ENCODE measurements around the gene MEIS2. TPM values are rescaled to one million over a fixed set of nuclear protein-coding genes. Genes with fewer than 3 reads are reported as not detected.

The MEIS2 gene
- total RNA-seq, 1 donor from 2014 or later = not detected

GRCh38 chr15:36901012-36901411 is 199.3 kb downstream of the MEIS2 start:
- Mint-ChIP-seq H3K4me1 (ENCODE audit: low read depth) (no peaks in the 10 kb centered on the region), H3K27ac (no peak overlapping the region), H3K36me3 (ENCODE audit: low read depth) (no peaks in the 10 kb centered on the region), H3K4me3 (no peak overlapping the region), H3K9me3 (no peaks in the 10 kb centered on the region), H3K27me3 (ENCODE audit: insufficient read depth) (no peaks in the 10 kb centered on the region)
- DNase-seq (ENCODE audit: low spot score) = no peak
- intact Hi-C loops (cut with micrococcal nuclease) = no loop called here

DNA sequence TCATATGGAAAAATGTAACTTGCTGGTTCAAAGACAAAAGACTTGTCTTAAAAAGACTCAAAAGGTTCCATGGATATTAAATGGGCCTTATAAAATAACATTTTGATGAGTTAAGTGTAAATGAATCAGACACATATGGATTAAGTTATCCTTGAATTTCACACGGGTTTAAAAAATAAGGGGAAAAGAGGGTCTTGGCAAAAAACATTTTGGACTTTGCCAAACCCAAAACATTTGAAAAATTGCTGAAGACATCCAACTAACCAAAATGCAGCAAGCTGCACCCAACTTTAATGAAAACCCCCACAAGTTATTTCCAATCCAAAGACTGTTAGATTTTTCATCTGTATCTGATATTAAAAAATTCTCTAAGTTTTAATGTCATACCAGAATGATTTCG is 200.7 kb downstream of the MEIS2 start:
- H3K4me1 Mint-ChIP-seq (ENCODE audit: low read depth) = no peaks in the 10 kb centered on the region
- no peaks in the 10 kb centered on the region for H3K9me3 Mint-ChIP-seq
- no peaks in the 10 kb centered on the region for H3K27me3 Mint-ChIP-seq (ENCODE audit: insufficient read depth)
- no peak overlapping the region for H3K27ac Mint-ChIP-seq
- no peaks in the 10 kb centered on the region for H3K36me3 Mint-ChIP-seq (ENCODE audit: low read depth)
- H3K4me3 Mint-ChIP-seq = no peak overlapping the region
- DNase-seq (ENCODE audit: low spot score) = no peak
- intact Hi-C loops (cut with micrococcal nuclease) = no loop called here

- Mint-ChIP-seq H3K36me3 (ENCODE audit: low read depth) (no peaks in the 10 kb centered on the region), H3K27ac (no peak overlapping the region), H3K9me3 (no peaks in the 10 kb centered on the region), H3K27me3 (ENCODE audit: insufficient read depth) (no peaks in the 10 kb centered on the region), H3K4me1 (ENCODE audit: low read depth) (no peaks in the 10 kb centered on the region), H3K4me3 (no peak overlapping the region)
- no peak for DNase-seq (ENCODE audit: low spot score)
- intact Hi-C loops (cut with micrococcal nuclease) = no loop called here
Observed at GRCh38 chr15:36898536-36899126, 201.7 kb downstream of the MEIS2 start.

- no peak for DNase-seq (ENCODE audit: low spot score)
- Mint-ChIP-seq H3K27ac (no peak overlapping the region), H3K4me1 (ENCODE audit: low read depth) (no peaks in the 10 kb centered on the region), H3K9me3 (no peaks in the 10 kb centered on the region), H3K36me3 (ENCODE audit: low read depth) (no peaks in the 10 kb centered on the region), H3K4me3 (no peak overlapping the region), H3K27me3 (ENCODE audit: insufficient read depth) (no peaks in the 10 kb centered on the region)
- intact Hi-C loops (cut with micrococcal nuclease) = no loop called here
Observed at GRCh38 chr15:36897834-36898233, 202.5 kb downstream of the MEIS2 start.

DNA sequence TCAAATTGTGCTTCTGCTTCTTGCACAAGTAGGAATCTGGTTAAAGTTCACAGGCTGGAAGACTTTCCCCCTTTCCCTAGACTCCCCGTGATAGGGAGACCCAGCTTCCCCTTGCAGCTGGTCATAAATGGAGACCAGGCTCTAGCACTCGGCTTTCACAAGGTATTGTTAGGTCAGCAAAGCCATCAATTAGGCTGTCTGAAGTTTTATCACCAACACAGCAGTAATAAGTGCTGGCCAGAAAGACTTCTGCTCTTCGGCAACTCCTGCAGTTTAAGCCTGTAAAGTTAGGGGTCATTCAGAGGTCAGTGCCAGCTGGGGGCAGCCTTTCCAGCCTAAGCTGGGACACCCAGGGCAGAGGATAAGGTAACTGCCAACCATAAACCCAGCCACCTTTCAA is 203.4 kb downstream of the MEIS2 start:
- intact Hi-C loops (cut with micrococcal nuclease) = no loop called here
- Mint-ChIP-seq H3K4me1 (ENCODE audit: low read depth) (no peaks in the 10 kb centered on the region), H3K36me3 (ENCODE audit: low read depth) (no peaks in the 10 kb centered on the region), H3K9me3 (no peaks in the 10 kb centered on the region), H3K27me3 (ENCODE audit: insufficient read depth) (no peaks in the 10 kb centered on the region), H3K4me3 (no peak overlapping the region), H3K27ac (no peak overlapping the region)
- no peak for DNase-seq (ENCODE audit: low spot score)

DNA sequence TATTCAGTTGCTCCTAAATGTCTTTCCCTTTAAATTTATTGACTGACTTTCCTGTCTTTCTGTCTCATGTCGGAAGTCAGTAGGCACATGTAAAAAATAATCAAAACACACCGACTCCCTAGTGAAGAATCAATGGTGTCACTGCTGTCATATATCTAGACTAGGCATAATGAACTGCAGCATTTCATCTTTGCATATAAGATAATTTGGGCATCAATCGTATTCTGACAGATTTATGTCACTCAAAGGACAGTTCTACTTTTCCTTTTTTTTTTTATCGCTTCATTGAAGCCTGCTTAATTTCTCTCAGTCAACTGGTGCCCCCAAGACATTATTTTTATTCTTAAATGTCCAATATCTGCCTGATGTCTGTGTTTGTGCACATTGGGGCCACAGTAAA is 206.3 kb downstream of the MEIS2 start:
- DNase-seq (ENCODE audit: low spot score) = no peak
- H3K4me3 Mint-ChIP-seq = no peak overlapping the region
- no peaks in the 10 kb centered on the region for H3K36me3 Mint-ChIP-seq (ENCODE audit: low read depth)
- H3K27me3 Mint-ChIP-seq (ENCODE audit: insufficient read depth) = peaks cover 8% of the 10 kb centered on the region
- no peaks in the 10 kb centered on the region for H3K4me1 Mint-ChIP-seq (ENCODE audit: low read depth)
- intact Hi-C loops (cut with micrococcal nuclease) = no loop called here
- no peaks in the 10 kb centered on the region for H3K9me3 Mint-ChIP-seq
- H3K27ac Mint-ChIP-seq = no peak overlapping the region

- peaks cover 13% of the 10 kb centered on the region for H3K27me3 Mint-ChIP-seq (ENCODE audit: insufficient read depth)
- no peak for DNase-seq (ENCODE audit: low spot score)
- intact Hi-C loops (cut with micrococcal nuclease) = no loop called here
- H3K4me1 Mint-ChIP-seq (ENCODE audit: low read depth) = no peaks in the 10 kb centered on the region
- H3K9me3 Mint-ChIP-seq = no peaks in the 10 kb centered on the region
- H3K27ac Mint-ChIP-seq = no peak overlapping the region
- H3K36me3 Mint-ChIP-seq (ENCODE audit: low read depth) = no peaks in the 10 kb centered on the region
- no peak overlapping the region for H3K4me3 Mint-ChIP-seq
Observed at GRCh38 chr15:36893276-36893675, 207.1 kb downstream of the MEIS2 start.

DNA sequence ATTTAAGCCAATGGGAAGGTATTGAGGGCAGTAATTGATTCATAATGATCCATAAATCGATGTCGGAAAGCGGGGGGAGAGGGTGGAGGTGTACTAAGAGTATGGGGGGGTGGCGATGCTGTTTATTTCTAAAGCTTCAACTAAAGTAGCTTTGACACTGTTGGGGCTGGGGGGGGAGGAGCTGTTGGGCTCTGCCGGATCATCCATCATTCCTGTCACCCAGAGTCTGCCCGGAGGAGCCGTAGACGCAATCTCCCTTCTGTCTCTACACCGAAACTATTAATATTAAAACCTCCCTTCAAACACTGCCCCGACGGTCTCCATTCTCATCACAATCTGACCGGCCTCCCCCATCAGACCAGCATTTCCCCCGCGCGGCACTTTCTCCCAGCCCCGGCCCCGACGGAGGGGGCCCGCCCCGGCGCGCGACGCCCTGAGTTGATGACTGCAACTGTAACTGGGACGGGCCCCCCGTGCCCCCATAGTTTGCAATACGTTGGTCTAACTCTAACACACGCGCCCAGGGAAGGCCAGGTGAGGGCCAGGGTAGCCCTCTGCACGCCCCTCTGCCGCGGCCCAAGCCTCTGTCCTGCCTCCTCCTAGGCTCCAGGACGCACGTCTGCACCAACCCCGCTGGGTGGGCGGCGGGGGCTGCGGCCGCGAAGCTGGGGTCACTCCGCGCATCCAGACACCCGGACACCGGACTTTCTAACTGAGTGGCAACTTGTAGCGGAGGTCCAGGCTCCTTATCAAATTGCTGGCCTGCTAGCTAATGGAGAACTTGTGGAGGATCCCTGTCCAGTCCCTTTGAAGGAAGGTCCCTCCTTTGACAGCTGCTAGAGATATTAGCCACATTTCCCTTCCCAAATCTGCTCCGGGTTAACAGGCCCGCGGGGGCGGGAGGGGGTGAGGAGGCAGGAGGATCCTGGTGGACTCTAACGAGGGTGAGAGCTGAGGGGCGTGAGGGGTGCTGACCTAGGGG is 212.0 kb downstream of the MEIS2 start:
- Mint-ChIP-seq H3K4me1 (ENCODE audit: low read depth) (no peaks in the 10 kb centered on the region), H3K9me3 (no peaks in the 10 kb centered on the region), H3K27me3 (ENCODE audit: insufficient read depth) (peaks cover 59% of the 10 kb centered on the region), H3K4me3 (no peak overlapping the region), H3K27ac (no peak overlapping the region), H3K36me3 (ENCODE audit: low read depth) (no peaks in the 10 kb centered on the region)
- intact Hi-C loops (cut with micrococcal nuclease) = loop anchor here (10.0 kb wide), 2 partner anchors 1366 to 1466 kb away; partner anchors contain the start of gene SPRED1
- no peak for DNase-seq (ENCODE audit: low spot score)

DNA sequence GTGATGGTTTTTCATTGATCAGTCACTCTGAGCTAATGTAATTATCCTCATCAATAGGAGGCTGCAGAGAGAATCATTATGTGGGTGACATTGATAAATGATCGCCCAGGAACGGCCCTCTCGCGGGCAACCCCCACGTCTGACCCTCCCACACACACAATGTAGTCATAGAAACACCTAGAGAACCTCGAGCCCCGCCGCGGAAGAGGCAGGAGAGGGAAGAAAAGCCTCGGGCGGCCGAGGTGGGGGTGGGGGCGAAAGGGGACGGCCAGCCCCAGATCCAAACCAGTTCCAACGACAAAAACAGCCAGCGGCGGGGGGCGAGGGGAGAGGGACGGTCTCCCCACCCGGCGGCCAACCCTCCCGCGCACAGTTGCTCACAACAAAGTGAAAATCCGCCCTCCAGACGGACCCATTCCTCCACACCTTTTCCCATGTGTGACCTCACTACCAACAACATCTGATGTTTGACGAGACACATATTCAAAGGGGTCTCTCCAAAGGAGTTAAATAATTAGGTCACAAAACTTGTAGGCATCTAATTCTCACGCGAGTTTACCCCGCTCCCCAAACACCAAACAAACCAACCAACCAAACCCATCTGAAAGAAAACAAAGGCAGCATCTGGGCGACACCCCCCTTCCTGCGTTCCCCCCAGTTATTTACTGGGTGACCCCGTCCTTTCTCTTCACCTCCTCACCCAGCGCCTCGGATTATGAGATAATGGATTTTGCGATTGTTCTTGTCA is 213.0 kb downstream of the MEIS2 start:
- no peaks in the 10 kb centered on the region for H3K9me3 Mint-ChIP-seq

GRCh38 chr15:36886701-36887100 is 213.6 kb downstream of the MEIS2 start:
- DNase-seq (ENCODE audit: low spot score) = no peak
- H3K27me3 Mint-ChIP-seq (ENCODE audit: insufficient read depth) = peaks cover 75% of the 10 kb centered on the region
- no peak overlapping the region for H3K4me3 Mint-ChIP-seq
- no peaks in the 10 kb centered on the region for H3K36me3 Mint-ChIP-seq (ENCODE audit: low read depth)
- intact Hi-C loops (cut with micrococcal nuclease) = loop anchor here (10.0 kb wide), 2 partner anchors 1368 to 1468 kb away; partner anchors contain the start of gene SPRED1
- H3K27ac Mint-ChIP-seq = no peak overlapping the region
- H3K9me3 Mint-ChIP-seq = no peaks in the 10 kb centered on the region
- H3K4me1 Mint-ChIP-seq (ENCODE audit: low read depth) = no peaks in the 10 kb centered on the region

More for the DNA sequence above, 213.0 kb downstream of the MEIS2 start:
- intact Hi-C loops (cut with micrococcal nuclease) = loop anchor here (10.0 kb wide), 2 partner anchors 1367 to 1467 kb away; partner anchors contain the start of gene SPRED1
- no peak for DNase-seq (ENCODE audit: low spot score)
- Mint-ChIP-seq H3K27ac (no peak overlapping the region), H3K36me3 (ENCODE audit: low read depth) (no peaks in the 10 kb centered on the region), H3K4me1 (ENCODE audit: low read depth) (no peaks in the 10 kb centered on the region), H3K27me3 (ENCODE audit: insufficient read depth) (peaks cover 68% of the 10 kb centered on the region), H3K4me3 (no peak overlapping the region)

GRCh38 chr15:36886191-36886590 is 214.2 kb downstream of the MEIS2 start:
- Mint-ChIP-seq H3K4me3 (no peak overlapping the region), H3K4me1 (ENCODE audit: low read depth) (no peaks in the 10 kb centered on the region), H3K27me3 (ENCODE audit: insufficient read depth) (peaks cover 75% of the 10 kb centered on the region), H3K36me3 (ENCODE audit: low read depth) (no peaks in the 10 kb centered on the region), H3K27ac (no peak overlapping the region), H3K9me3 (no peaks in the 10 kb centered on the region)
- intact Hi-C loops (cut with micrococcal nuclease) = loop anchor here (10.0 kb wide), 2 partner anchors 1369 to 1469 kb away; partner anchors contain the start of gene SPRED1
- DNase-seq (ENCODE audit: low spot score) = no peak

DNA sequence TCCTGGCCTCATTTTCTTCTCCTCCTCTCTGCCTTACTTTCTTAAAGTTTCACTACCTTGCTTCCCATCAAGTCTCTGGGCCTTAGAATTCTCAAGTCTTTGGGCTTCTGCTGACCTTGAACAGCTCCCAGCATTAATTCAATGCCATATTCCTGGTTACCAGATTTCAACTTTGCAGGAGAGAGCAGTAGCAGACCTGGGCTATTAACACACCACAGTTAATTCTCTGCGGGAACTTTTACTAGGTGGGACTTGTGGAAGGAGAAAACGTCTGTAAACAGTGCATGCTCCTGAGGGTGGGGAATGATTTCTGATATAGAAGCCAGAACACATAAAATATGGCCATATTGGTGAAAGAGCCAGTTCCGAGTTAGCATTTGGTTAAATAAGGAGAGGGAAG is 214.6 kb downstream of the MEIS2 start:
- no peak overlapping the region for H3K4me3 Mint-ChIP-seq
- no peak overlapping the region for H3K27ac Mint-ChIP-seq
- H3K36me3 Mint-ChIP-seq (ENCODE audit: low read depth) = no peaks in the 10 kb centered on the region
- H3K4me1 Mint-ChIP-seq (ENCODE audit: low read depth) = no peaks in the 10 kb centered on the region
- H3K27me3 Mint-ChIP-seq (ENCODE audit: insufficient read depth) = peaks cover 79% of the 10 kb centered on the region
- no peaks in the 10 kb centered on the region for H3K9me3 Mint-ChIP-seq
- intact Hi-C loops (cut with micrococcal nuclease) = loop anchor here (10.0 kb wide), 2 partner anchors 1369 to 1469 kb away; partner anchors contain the start of gene SPRED1
- DNase-seq (ENCODE audit: low spot score) = no peak
